ENCODE data around the gene HTRA2. TPM values are rescaled to one million over a fixed set of nuclear protein-coding genes. Genes with fewer than 3 reads are reported as not detected.

Gene HTRA2
- total RNA-seq, 1 experiment from 2014 or later: 24.9 TPM

- H4K5ac ChIP-seq (ENCODE audit: insufficient read length, low read depth, low read length): no peak overlapping the region
- no peaks in the 10 kb centered on the region for H3K9me3 ChIP-seq (ENCODE audit: control insufficient read depth, low read depth, low read length)
- H3K9ac ChIP-seq (ENCODE audit: extremely low read depth, insufficient read length, low read length): no peak overlapping the region
- H3K23me2 ChIP-seq (ENCODE audit: insufficient read length, low read depth, low read length, poor library complexity, severe bottlenecking): no peaks in the 10 kb centered on the region
- H3T11ph ChIP-seq (ENCODE audit: low read length): no peak overlapping the region
- no peak overlapping the region for H4K91ac ChIP-seq (ENCODE audit: insufficient read length, low read depth, low read length)
- Mint-ChIP-seq H3K27ac (no peak overlapping the region), H3K4me1 (peaks cover 2 to 3% of the 10 kb centered on the region in 2 experiments; a peak in 1 of 4 replicates), H3K36me3 (ENCODE audit: insufficient read depth in 1 of 3, low read depth in 3 of 3) (no peaks in the 10 kb centered on the region), H3K27me3 (ENCODE audit: low read depth) (peaks cover 3% of the 10 kb centered on the region; the same call in 1 of the 2 replicates), H3K4me3 (no peak overlapping the region), H3K9me3 (no peaks in the 10 kb centered on the region)
- H3K23ac ChIP-seq (ENCODE audit: insufficient read length, low read depth, low read length): no peak overlapping the region
- H4K8ac ChIP-seq (replicated peaks; ENCODE audit: insufficient read length, low read depth, low read length): no peak overlapping the region
- H3K18ac ChIP-seq (ENCODE audit: insufficient read length, low read depth, low read length): no peak overlapping the region
- H4K20me1 ChIP-seq (ENCODE audit: control insufficient read depth, insufficient read depth, insufficient read length): no peaks in the 10 kb centered on the region
- DNase-seq: no peak
- no peak overlapping the region for H2BK20ac ChIP-seq (ENCODE audit: low read depth, low read length, poor library complexity, severe bottlenecking)
- TF ChIP-seq, protein P1, sequence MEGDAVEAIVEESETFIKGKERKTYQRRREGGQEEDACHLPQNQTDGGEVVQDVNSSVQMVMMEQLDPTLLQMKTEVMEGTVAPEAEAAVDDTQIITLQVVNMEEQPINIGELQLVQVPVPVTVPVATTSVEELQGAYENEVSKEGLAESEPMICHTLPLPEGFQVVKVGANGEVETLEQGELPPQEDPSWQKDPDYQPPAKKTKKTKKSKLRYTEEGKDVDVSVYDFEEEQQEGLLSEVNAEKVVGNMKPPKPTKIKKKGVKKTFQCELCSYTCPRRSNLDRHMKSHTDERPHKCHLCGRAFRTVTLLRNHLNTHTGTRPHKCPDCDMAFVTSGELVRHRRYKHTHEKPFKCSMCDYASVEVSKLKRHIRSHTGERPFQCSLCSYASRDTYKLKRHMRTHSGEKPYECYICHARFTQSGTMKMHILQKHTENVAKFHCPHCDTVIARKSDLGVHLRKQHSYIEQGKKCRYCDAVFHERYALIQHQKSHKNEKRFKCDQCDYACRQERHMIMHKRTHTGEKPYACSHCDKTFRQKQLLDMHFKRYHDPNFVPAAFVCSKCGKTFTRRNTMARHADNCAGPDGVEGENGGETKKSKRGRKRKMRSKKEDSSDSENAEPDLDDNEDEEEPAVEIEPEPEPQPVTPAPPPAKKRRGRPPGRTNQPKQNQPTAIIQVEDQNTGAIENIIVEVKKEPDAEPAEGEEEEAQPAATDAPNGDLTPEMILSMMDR (conservative IDR thresholded peaks at IDR 0.05): no peak
- H3K4ac ChIP-seq (ENCODE audit: low read depth, low read length): no peak overlapping the region
- no peak overlapping the region for H3K4me2 ChIP-seq (ENCODE audit: insufficient read depth, insufficient read length, low read length)
- H3K27ac ChIP-seq (ENCODE audit: insufficient read length, low read depth, low read length): no peak overlapping the region
- no peak overlapping the region for H3K14ac ChIP-seq (ENCODE audit: insufficient read depth, low read length)
- no peak overlapping the region for H2AFZ ChIP-seq (ENCODE audit: low read length)
- no peak overlapping the region for H2AK5ac ChIP-seq (ENCODE audit: insufficient read length, low read length)
- H2BK120ac ChIP-seq (ENCODE audit: low read depth, low read length, poor library complexity, severe bottlenecking): no peak overlapping the region
- H3K4me1 ChIP-seq (ENCODE audit: insufficient read depth, low read length): no peaks in the 10 kb centered on the region
- H3K79me1 ChIP-seq (ENCODE audit: insufficient read depth, low read depth, low read length, poor library complexity, severe bottlenecking): no peaks in the 10 kb centered on the region
- no peak overlapping the region for H2BK5ac ChIP-seq (ENCODE audit: insufficient read length, low read length)
- WGBS (ENCODE audit: extremely low coverage, insufficient read length, low lambda C conversion rate): no CpG with 5 or more reads among the region's 2 CpGs
- no peaks in the 10 kb centered on the region for H3K79me2 ChIP-seq (ENCODE audit: insufficient read depth, low read length)
- no peak overlapping the region for H2BK12ac ChIP-seq (ENCODE audit: insufficient read length, low read depth, low read length)
- no peak overlapping the region for H3K56ac ChIP-seq (ENCODE audit: insufficient read length, low read depth, low read length)
- H3K27me3 ChIP-seq (ENCODE audit: insufficient read depth, low read length): no peaks in the 10 kb centered on the region
- no peak overlapping the region for H2BK15ac ChIP-seq (ENCODE audit: low read depth, low read length)
Observed at GRCh38 chr2:74577448-74577847, 47.7 kb downstream of the HTRA2 start.
